Measurements from ENCODE around the gene CROCC. TPM values are rescaled to one million over a fixed set of nuclear protein-coding genes. Genes with fewer than 3 reads are reported as not detected.

CROCC gene
- total and polyA plus RNA-seq, 4 donors = 14.7 to 58.3 (median 43.8) TPM

- Histone ChIP-seq H3K27ac (ENCODE audit: low read depth, low read length) (no peak overlapping the region), H3K27me3 (ENCODE audit: control insufficient read depth, insufficient read depth, low read length) (no peaks in the 10 kb centered on the region), H3K4me3 (ENCODE audit: low read depth, low read length) (no peak overlapping the region), H3K36me3 (ENCODE audit: control insufficient read depth, insufficient read depth, low read length) (peaks cover 70% of the 10 kb centered on the region), H3K4me1 (ENCODE audit: control insufficient read depth, insufficient read depth, low read length) (peaks cover 31% of the 10 kb centered on the region), H3K9me3 (ENCODE audit: control insufficient read depth, insufficient read depth, low read length) (no peaks in the 10 kb centered on the region)
- WGBS (ENCODE audit: insufficient coverage) = 98% methylated on average over 22 of the region's 22 CpGs
- no peak for DNase-seq (ENCODE audit: low read depth in 4 of 6, low spot score in 6 of 6)
Measured at GRCh38 chr1:16966282-16966681, 44.6 kb downstream of the CROCC start.

GRCh38 chr1:16967095-16967575, 45.4 kb downstream of the CROCC start:
- Histone ChIP-seq H3K9me3 (ENCODE audit: control insufficient read depth, insufficient read depth, low read length) (no peaks in the 10 kb centered on the region), H3K27ac (ENCODE audit: low read depth, low read length) (no peak overlapping the region), H3K36me3 (ENCODE audit: control insufficient read depth, insufficient read depth, low read length) (peaks cover 78% of the 10 kb centered on the region), H3K4me1 (ENCODE audit: control insufficient read depth, insufficient read depth, low read length) (peaks cover 33% of the 10 kb centered on the region), H3K4me3 (ENCODE audit: low read depth, low read length) (no peak overlapping the region), H3K27me3 (ENCODE audit: control insufficient read depth, insufficient read depth, low read length) (no peaks in the 10 kb centered on the region)
- WGBS (ENCODE audit: insufficient coverage) = 15% methylated on average over 4 of the region's 7 CpGs
- peak; percentile 43 to 94 (median 65) for DNase-seq (ENCODE audit: low read depth in 4 of 6, low spot score in 6 of 6)

- H3K4me1 ChIP-seq (ENCODE audit: control insufficient read depth, insufficient read depth, low read length) = peaks cover 36% of the 10 kb centered on the region
- H3K27me3 ChIP-seq (ENCODE audit: control insufficient read depth, insufficient read depth, low read length) = no peaks in the 10 kb centered on the region
- H3K9me3 ChIP-seq (ENCODE audit: control insufficient read depth, insufficient read depth, low read length) = no peaks in the 10 kb centered on the region
- no peak overlapping the region for H3K4me3 ChIP-seq (ENCODE audit: low read depth, low read length)
- 98% methylated on average over 21 of the region's 21 CpGs for WGBS (ENCODE audit: insufficient coverage)
- H3K27ac ChIP-seq (ENCODE audit: low read depth, low read length) = no peak overlapping the region
- H3K36me3 ChIP-seq (ENCODE audit: control insufficient read depth, insufficient read depth, low read length) = peaks cover 83% of the 10 kb centered on the region
- DNase-seq (ENCODE audit: low read depth in 4 of 6, low spot score in 6 of 6) = no peak
Measured at GRCh38 chr1:16967962-16968361, 46.2 kb downstream of the CROCC start.

GRCh38 chr1:16968372-16968771, 46.6 kb downstream of the CROCC start:
- peaks cover 82% of the 10 kb centered on the region for H3K36me3 ChIP-seq (ENCODE audit: control insufficient read depth, insufficient read depth, low read length)
- H3K27me3 ChIP-seq (ENCODE audit: control insufficient read depth, insufficient read depth, low read length) = no peaks in the 10 kb centered on the region
- H3K4me1 ChIP-seq (ENCODE audit: control insufficient read depth, insufficient read depth, low read length) = peaks cover 33% of the 10 kb centered on the region
- WGBS (ENCODE audit: insufficient coverage) = 100% methylated on average over 1 of the region's 3 CpGs
- no peaks in the 10 kb centered on the region for H3K9me3 ChIP-seq (ENCODE audit: control insufficient read depth, insufficient read depth, low read length)
- no peak for DNase-seq (ENCODE audit: low read depth in 4 of 6, low spot score in 6 of 6)
- no peak overlapping the region for H3K27ac ChIP-seq (ENCODE audit: low read depth, low read length)
- no peak overlapping the region for H3K4me3 ChIP-seq (ENCODE audit: low read depth, low read length)

- WGBS (ENCODE audit: insufficient coverage) = 84% methylated on average over 14 of the region's 14 CpGs
- Histone ChIP-seq H3K36me3 (ENCODE audit: control insufficient read depth, insufficient read depth, low read length) (peaks cover 81% of the 10 kb centered on the region), H3K9me3 (ENCODE audit: control insufficient read depth, insufficient read depth, low read length) (no peaks in the 10 kb centered on the region), H3K27ac (ENCODE audit: low read depth, low read length) (no peak overlapping the region), H3K4me1 (ENCODE audit: control insufficient read depth, insufficient read depth, low read length) (peaks cover 32% of the 10 kb centered on the region), H3K4me3 (ENCODE audit: low read depth, low read length) (no peak overlapping the region), H3K27me3 (ENCODE audit: control insufficient read depth, insufficient read depth, low read length) (no peaks in the 10 kb centered on the region)
- DNase-seq (ENCODE audit: low read depth in 4 of 6, low spot score in 6 of 6) = no peak
Measured at GRCh38 chr1:16969057-16969611, 47.4 kb downstream of the CROCC start.

GRCh38 chr1:16969651-16970050, 47.9 kb downstream of the CROCC start:
- Histone ChIP-seq H3K27me3 (ENCODE audit: control insufficient read depth, insufficient read depth, low read length) (no peaks in the 10 kb centered on the region), H3K4me3 (ENCODE audit: low read depth, low read length) (no peak overlapping the region), H3K4me1 (ENCODE audit: control insufficient read depth, insufficient read depth, low read length) (peaks cover 32% of the 10 kb centered on the region), H3K27ac (ENCODE audit: low read depth, low read length) (no peak overlapping the region), H3K9me3 (ENCODE audit: control insufficient read depth, insufficient read depth, low read length) (no peaks in the 10 kb centered on the region), H3K36me3 (ENCODE audit: control insufficient read depth, insufficient read depth, low read length) (peaks cover 81% of the 10 kb centered on the region)
- 83% methylated on average over 10 of the region's 12 CpGs for WGBS (ENCODE audit: insufficient coverage)
- no peak for DNase-seq (ENCODE audit: low read depth in 4 of 6, low spot score in 6 of 6)

- H3K4me3 ChIP-seq (ENCODE audit: low read depth, low read length) = no peak overlapping the region
- H3K9me3 ChIP-seq (ENCODE audit: control insufficient read depth, insufficient read depth, low read length) = no peaks in the 10 kb centered on the region
- WGBS (ENCODE audit: insufficient coverage) = 77% methylated on average over 25 of the region's 28 CpGs
- no peak overlapping the region for H3K27ac ChIP-seq (ENCODE audit: low read depth, low read length)
- H3K27me3 ChIP-seq (ENCODE audit: control insufficient read depth, insufficient read depth, low read length) = no peaks in the 10 kb centered on the region
- DNase-seq (ENCODE audit: low read depth in 4 of 6, low spot score in 6 of 6) = no peak
- H3K36me3 ChIP-seq (ENCODE audit: control insufficient read depth, insufficient read depth, low read length) = peaks cover 80% of the 10 kb centered on the region
- H3K4me1 ChIP-seq (ENCODE audit: control insufficient read depth, insufficient read depth, low read length) = peaks cover 34% of the 10 kb centered on the region
Measured at GRCh38 chr1:16970132-16970910, 48.6 kb downstream of the CROCC start.

- Histone ChIP-seq H3K27ac (ENCODE audit: low read depth, low read length) (no peak overlapping the region), H3K9me3 (ENCODE audit: control insufficient read depth, insufficient read depth, low read length) (no peaks in the 10 kb centered on the region), H3K36me3 (ENCODE audit: control insufficient read depth, insufficient read depth, low read length) (peaks cover 79% of the 10 kb centered on the region), H3K4me3 (ENCODE audit: low read depth, low read length) (no peak overlapping the region), H3K4me1 (ENCODE audit: control insufficient read depth, insufficient read depth, low read length) (peaks cover 43% of the 10 kb centered on the region), H3K27me3 (ENCODE audit: control insufficient read depth, insufficient read depth, low read length) (no peaks in the 10 kb centered on the region)
- 49% methylated on average over 28 of the region's 28 CpGs for WGBS (ENCODE audit: insufficient coverage)
- peak in 1 of 6 donors; percentile 55 for DNase-seq (ENCODE audit: low read depth in 4 of 6, low spot score in 6 of 6)
Measured at GRCh38 chr1:16971341-16972188, 49.8 kb downstream of the CROCC start.

- H3K27ac ChIP-seq (ENCODE audit: low read depth, low read length) = peak overlapping the region; percentile 4
- peaks cover 76% of the 10 kb centered on the region for H3K36me3 ChIP-seq (ENCODE audit: control insufficient read depth, insufficient read depth, low read length)
- peaks cover 37% of the 10 kb centered on the region for H3K4me1 ChIP-seq (ENCODE audit: control insufficient read depth, insufficient read depth, low read length)
- DNase-seq (ENCODE audit: low read depth in 4 of 6, low spot score in 6 of 6) = no peak
- 48% methylated on average over 4 of the region's 11 CpGs for WGBS (ENCODE audit: insufficient coverage)
- H3K27me3 ChIP-seq (ENCODE audit: control insufficient read depth, insufficient read depth, low read length) = no peaks in the 10 kb centered on the region
- no peak overlapping the region for H3K4me3 ChIP-seq (ENCODE audit: low read depth, low read length)
- H3K9me3 ChIP-seq (ENCODE audit: control insufficient read depth, insufficient read depth, low read length) = no peaks in the 10 kb centered on the region
Measured at GRCh38 chr1:16972189-16972895, 50.6 kb downstream of the CROCC start.
